DND-41 (cell line): ENCODE measurements around the gene ZNF652.

Source experiments
- ATAC-seq: fragments of 200-7000 bp; cut with Tn5 transposase; 3 replicates; pipeline ENCODE4 v1.9.1; 2021; ENCODE audit warnings: low read depth; ENCODE audit not compliant: insufficient read depth
- DNase-seq: peaks from one replicate; pipeline ENCODE4 v3.0.0-alpha.2; 2020
- H2AFZ ChIP-seq: 2 replicates; pipeline ENCODE4 v1.6.0; 2012; ENCODE audit warnings: low read depth, low read length
- H3K27ac ChIP-seq: 2 replicates; pipeline ENCODE4 v1.5.1; 2012; ENCODE audit warnings: low read length, inconsistent platforms
- H3K27me3 ChIP-seq: fragments of 200-600 bp; sonication (generic); 2 replicates; pipeline ENCODE4 v1.6.0; 2012; ENCODE audit warnings: low read length, mild to moderate bottlenecking, inconsistent platforms; ENCODE audit not compliant: insufficient read depth, poor library complexity
- H3K36me3 ChIP-seq: 2 replicates; pipeline ENCODE4 v1.5.1; 2012; ENCODE audit warnings: low read length, inconsistent platforms; ENCODE audit not compliant: insufficient read depth
- H3K4me1 ChIP-seq: 2 replicates; pipeline ENCODE4 v1.5.1; 2012; ENCODE audit warnings: mild to moderate bottlenecking, low read length; ENCODE audit not compliant: insufficient read depth
- H3K4me2 ChIP-seq: 2 replicates; pipeline ENCODE4 v1.6.0; 2012; ENCODE audit warnings: mild to moderate bottlenecking, moderate library complexity, low read length, inconsistent platforms; ENCODE audit not compliant: insufficient read depth
- H3K4me3 ChIP-seq, 2 experiments: fragments of 200-600 bp in 1 of 2; shearing (Covaris generic) in 1 of 2; 2 replicates each; pipeline ENCODE4 v1.5.1; 2012 to 2016; ENCODE audit warnings: inconsistent platforms in 2 of 2, low read length in 2 of 2, mild to moderate bottlenecking in 2 of 2, low read depth in 1 of 2, moderate library complexity in 1 of 2
- H3K79me2 ChIP-seq: 2 replicates; pipeline ENCODE4 v1.6.0; 2012; ENCODE audit warnings: low read length, inconsistent platforms; ENCODE audit not compliant: insufficient read depth
- H3K9ac ChIP-seq: 2 replicates; pipeline ENCODE4 v1.6.0; 2012; ENCODE audit warnings: low read depth, mild to moderate bottlenecking, inconsistent platforms, low read length, moderate library complexity
- H3K9me3 ChIP-seq: 2 replicates; pipeline ENCODE4 v1.5.1; 2012; ENCODE audit warnings: low read length, moderate library complexity, mild to moderate bottlenecking, inconsistent platforms; ENCODE audit not compliant: insufficient read depth, severe bottlenecking
- H4K20me1 ChIP-seq: 2 replicates; pipeline ENCODE4 v1.6.0; 2012; ENCODE audit warnings: low read length; ENCODE audit not compliant: insufficient read depth
- EZH2 ChIP-seq: IDR thresholded peaks from 3 replicates; pipeline ENCODE4 v1.6.1; 2012; ENCODE audit warnings: borderline replicate concordance, low read depth, mild to moderate bottlenecking, moderate library complexity, low read length, inconsistent platforms; ENCODE audit not compliant: severe bottlenecking
- TF ChIP-seq, protein P1 (sequence below): IDR thresholded peaks from 2 replicates; pipeline ENCODE4 v1.5.1; 2012; ENCODE audit warnings: borderline replicate concordance, low read length, moderate library complexity, mild to moderate bottlenecking; ENCODE audit not compliant: poor library complexity, severe bottlenecking; ENCODE audit errors: extremely low read depth

ZNF652 gene

DNA sequence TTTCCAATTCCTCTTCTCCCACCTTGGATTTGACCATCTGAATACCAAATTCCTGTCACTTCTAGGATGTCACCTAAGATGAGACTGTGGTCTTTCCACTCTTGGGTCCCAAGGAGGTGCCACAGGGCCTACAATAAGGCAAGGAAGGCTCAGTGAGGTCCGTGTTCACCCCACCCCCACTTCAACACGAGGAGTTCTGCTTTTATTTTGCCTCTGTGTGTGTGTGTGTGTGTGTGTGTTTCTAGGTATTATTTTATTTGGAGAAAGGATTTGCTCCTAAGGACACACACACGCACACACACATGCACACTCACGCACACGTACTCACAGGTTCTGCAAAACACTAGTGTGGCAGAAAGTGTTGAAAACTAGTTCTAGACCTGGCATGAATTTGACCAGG lies 106.9 kb downstream of the ZNF652 start:
- TF ChIP-seq EZH2 = no peak
- TF ChIP-seq, protein P1, sequence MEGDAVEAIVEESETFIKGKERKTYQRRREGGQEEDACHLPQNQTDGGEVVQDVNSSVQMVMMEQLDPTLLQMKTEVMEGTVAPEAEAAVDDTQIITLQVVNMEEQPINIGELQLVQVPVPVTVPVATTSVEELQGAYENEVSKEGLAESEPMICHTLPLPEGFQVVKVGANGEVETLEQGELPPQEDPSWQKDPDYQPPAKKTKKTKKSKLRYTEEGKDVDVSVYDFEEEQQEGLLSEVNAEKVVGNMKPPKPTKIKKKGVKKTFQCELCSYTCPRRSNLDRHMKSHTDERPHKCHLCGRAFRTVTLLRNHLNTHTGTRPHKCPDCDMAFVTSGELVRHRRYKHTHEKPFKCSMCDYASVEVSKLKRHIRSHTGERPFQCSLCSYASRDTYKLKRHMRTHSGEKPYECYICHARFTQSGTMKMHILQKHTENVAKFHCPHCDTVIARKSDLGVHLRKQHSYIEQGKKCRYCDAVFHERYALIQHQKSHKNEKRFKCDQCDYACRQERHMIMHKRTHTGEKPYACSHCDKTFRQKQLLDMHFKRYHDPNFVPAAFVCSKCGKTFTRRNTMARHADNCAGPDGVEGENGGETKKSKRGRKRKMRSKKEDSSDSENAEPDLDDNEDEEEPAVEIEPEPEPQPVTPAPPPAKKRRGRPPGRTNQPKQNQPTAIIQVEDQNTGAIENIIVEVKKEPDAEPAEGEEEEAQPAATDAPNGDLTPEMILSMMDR = no peak
- no peak overlapping the region for H3K4me3 ChIP-seq
- no peak overlapping the region for H2AFZ ChIP-seq
- H3K36me3 ChIP-seq = no peaks in the 10 kb centered on the region
- no peaks in the 10 kb centered on the region for H3K79me2 ChIP-seq
- H3K27me3 ChIP-seq = peaks cover under 1% of the 10 kb centered on the region
- DNase-seq (no peak), ATAC-seq (no peak)
- no peak overlapping the region for H3K4me2 ChIP-seq
- peaks cover 4% of the 10 kb centered on the region; the same call in 1 of the 2 replicates for H4K20me1 ChIP-seq
- no peaks in the 10 kb centered on the region for H3K9me3 ChIP-seq
- H3K9ac ChIP-seq = no peak overlapping the region
- H3K4me1 ChIP-seq = no peaks in the 10 kb centered on the region
- H3K27ac ChIP-seq = no peak overlapping the region

DNA sequence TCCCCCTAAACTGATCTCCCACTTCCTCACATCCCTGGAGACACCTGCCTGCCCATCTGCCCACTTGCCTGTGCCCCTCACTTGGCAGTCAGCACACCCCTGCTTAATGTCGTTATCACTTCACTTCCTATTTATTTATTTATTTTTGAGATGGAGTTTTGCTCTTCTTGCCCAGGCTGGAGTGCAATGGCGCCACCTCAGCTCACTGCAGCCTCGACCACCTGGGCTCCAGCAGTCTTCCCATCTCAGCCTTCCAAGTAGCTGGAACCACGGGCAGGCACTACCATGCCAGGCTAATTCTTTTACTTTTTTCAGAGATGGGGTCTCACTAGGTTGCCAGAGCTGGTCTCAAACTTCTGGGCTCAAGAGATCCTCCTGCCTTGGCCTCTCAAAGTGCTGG lies 108.0 kb downstream of the ZNF652 start:
- no peaks in the 10 kb centered on the region for H3K4me1 ChIP-seq
- no peak overlapping the region for H3K9ac ChIP-seq
- no peak overlapping the region for H3K4me3 ChIP-seq
- H3K4me2 ChIP-seq = no peak overlapping the region
- H3K27ac ChIP-seq = no peak overlapping the region
- TF ChIP-seq EZH2 = no peak
- TF ChIP-seq, protein P1 = peak; percentile 13
- peaks cover 3% of the 10 kb centered on the region for H3K27me3 ChIP-seq
- ATAC-seq (no peak), DNase-seq (no peak)
- H4K20me1 ChIP-seq = peaks cover 4% of the 10 kb centered on the region; the same call in 1 of the 2 replicates
- H3K79me2 ChIP-seq = no peaks in the 10 kb centered on the region
- no peaks in the 10 kb centered on the region for H3K36me3 ChIP-seq
- H3K9me3 ChIP-seq = no peaks in the 10 kb centered on the region
- H2AFZ ChIP-seq = no peak overlapping the region

DNA sequence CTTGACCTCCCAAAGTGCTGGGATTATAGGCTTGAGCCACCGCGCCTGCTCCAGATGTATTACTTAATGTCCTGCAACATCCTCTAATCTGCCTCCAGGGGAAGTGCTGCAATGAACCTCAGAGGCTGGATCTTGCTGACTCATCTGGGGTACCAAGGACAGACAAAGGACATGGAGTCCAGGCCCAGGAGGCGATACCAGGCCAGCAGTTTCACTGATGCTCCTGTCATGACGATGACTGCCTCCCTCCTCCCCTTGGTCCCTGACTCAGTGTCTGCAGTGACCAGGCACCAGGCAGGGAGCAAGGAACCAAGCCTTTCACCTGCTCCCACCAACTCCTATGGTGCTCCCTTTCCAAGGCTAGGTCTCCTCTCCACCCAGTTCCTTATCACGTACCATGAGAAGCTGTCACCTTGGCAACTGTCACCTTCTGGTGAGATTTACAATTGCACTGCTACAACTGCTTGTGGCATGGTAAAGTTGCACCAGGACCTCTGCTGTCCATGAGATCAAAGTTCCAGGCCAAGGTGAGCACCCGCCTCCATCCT lies 109.8 kb downstream of the ZNF652 start:
- DNase-seq (no peak), ATAC-seq (no peak)
- Histone ChIP-seq H4K20me1 (peaks cover 4% of the 10 kb centered on the region; the same call in 1 of the 2 replicates), H3K4me3 (no peak overlapping the region), H3K4me1 (no peaks in the 10 kb centered on the region), H3K79me2 (no peaks in the 10 kb centered on the region), H2AFZ (no peak overlapping the region), H3K27ac (no peak overlapping the region), H3K36me3 (no peaks in the 10 kb centered on the region), H3K9me3 (no peaks in the 10 kb centered on the region), H3K27me3 (peaks cover 3% of the 10 kb centered on the region), H3K4me2 (no peak overlapping the region), H3K9ac (no peak overlapping the region)
- TF ChIP-seq, protein P1 = no peak
- TF ChIP-seq EZH2 = no peak
